Activated CD4-positive, CD25-positive, alpha-beta regulatory T cell treated with anti-CD3 and anti-CD28 coated beads, Interleukin-2, amount 50 U/mL, for 16 hours (primary cell): ENCODE data around the gene WFS1.
A peak's percentile ranks its signal among the peaks of the same experiment; 100 is the strongest.

Experiments
- DNase-seq: peaks from one replicate; pipeline ENCODE4 v3.0.0-alpha.2; 2020; ENCODE audit warnings: low read depth, low spot score

The WFS1 gene

GRCh38 chr4:6233929-6234328, 35.7 kb upstream of the WFS1 start:
- DNase-seq, result no peak

- no peak for DNase-seq
Measured at GRCh38 chr4:6235012-6235411, 34.6 kb upstream of the WFS1 start.

GRCh38 chr4:6235901-6236640, 33.6 kb upstream of the WFS1 start:
- no peak for DNase-seq

- DNase-seq, result no peak
Measured at GRCh38 chr4:6236816-6237390, 32.7 kb upstream of the WFS1 start.

- DNase-seq, result no peak
Measured at GRCh38 chr4:6239486-6239885, 30.2 kb upstream of the WFS1 start.

- DNase-seq, result no peak
Measured at GRCh38 chr4:6239968-6240367, 29.7 kb upstream of the WFS1 start.

GRCh38 chr4:6241062-6241845, 28.4 kb upstream of the WFS1 start:
- no peak for DNase-seq

- DNase-seq, result no peak
Measured at GRCh38 chr4:6242271-6243029, 27.2 kb upstream of the WFS1 start.

- no peak for DNase-seq
Measured at GRCh38 chr4:6245246-6246169, 24.1 kb upstream of the WFS1 start.

GRCh38 chr4:6246170-6246634, 23.4 kb upstream of the WFS1 start:
- no peak for DNase-seq

GRCh38 chr4:6248394-6248793, 21.3 kb upstream of the WFS1 start:
- no peak for DNase-seq

- DNase-seq, result peak; percentile 10
Measured at GRCh38 chr4:6250235-6250983, 19.2 kb upstream of the WFS1 start.

- no peak for DNase-seq
Measured at GRCh38 chr4:6250984-6251295, 18.7 kb upstream of the WFS1 start.

GRCh38 chr4:6251365-6251764, 18.3 kb upstream of the WFS1 start:
- DNase-seq, result no peak

- no peak for DNase-seq
Measured at GRCh38 chr4:6252051-6252450, 17.6 kb upstream of the WFS1 start.

GRCh38 chr4:6253111-6253510, 16.5 kb upstream of the WFS1 start:
- no peak for DNase-seq

GRCh38 chr4:6253961-6254360, 15.7 kb upstream of the WFS1 start:
- DNase-seq, result no peak

GRCh38 chr4:6256141-6256540, 13.5 kb upstream of the WFS1 start:
- no peak for DNase-seq

- DNase-seq, result no peak
Measured at GRCh38 chr4:6257247-6258025, 12.2 kb upstream of the WFS1 start.

- no peak for DNase-seq
Measured at GRCh38 chr4:6258026-6258360, 11.7 kb upstream of the WFS1 start.
